ENCODE results near the gene CNTFR. TPM values are rescaled to one million over a fixed set of nuclear protein-coding genes. Genes with fewer than 3 reads are reported as not detected.

The CNTFR gene
- total RNA-seq, 2 experiments from 2014 or later, result not detected

- Mint-ChIP-seq H3K9me3 (no peaks in the 10 kb centered on the region), H3K4me3 (no peak overlapping the region), H3K4me1 (ENCODE audit: low read depth) (peaks cover 28% of the 10 kb centered on the region), H3K36me3 (ENCODE audit: low read depth) (peaks cover 7% of the 10 kb centered on the region), H3K27me3 (ENCODE audit: low read depth) (peaks cover 45% of the 10 kb centered on the region), H3K27ac (no peak overlapping the region)
- no peak for DNase-seq
- CTCF ChIA-PET, result interaction anchor here (1.3 to 6.9 kb wide), 4 partner anchors 7 to 40 kb away, joined by 3 to 62 read pairs (median 4); partner anchors contain the start of genes DCTN3 and SIGMAR1
- intact Hi-C loops (cut with micrococcal nuclease), result loop anchor here (10.0 kb wide), 2 partner anchors 506 to 586 kb away; partner anchors contain the start of genes DCAF12 and UBAP2
Measured at GRCh38 chr9:34630402-34631154, 41.1 kb upstream of the CNTFR start.

- intact Hi-C loops (cut with micrococcal nuclease), result no loop called here
- Mint-ChIP-seq H3K9me3 (no peaks in the 10 kb centered on the region), H3K36me3 (ENCODE audit: low read depth) (no peaks in the 10 kb centered on the region), H3K27ac (no peak overlapping the region), H3K27me3 (ENCODE audit: low read depth) (peaks cover 49% of the 10 kb centered on the region), H3K4me3 (peak overlapping the region; percentile 63), H3K4me1 (ENCODE audit: low read depth) (peaks cover 17% of the 10 kb centered on the region)
- DNase-seq, result no peak
- CTCF ChIA-PET, result interaction anchor here (0.6 to 1.8 kb wide), 4 partner anchors 8 to 1523 kb away, joined by 3 to 6 read pairs (median 4); partner anchors contain the start of genes DCTN3 and SIGMAR1
Measured at GRCh38 chr9:34629491-34629808, 39.9 kb upstream of the CNTFR start.

DNA sequence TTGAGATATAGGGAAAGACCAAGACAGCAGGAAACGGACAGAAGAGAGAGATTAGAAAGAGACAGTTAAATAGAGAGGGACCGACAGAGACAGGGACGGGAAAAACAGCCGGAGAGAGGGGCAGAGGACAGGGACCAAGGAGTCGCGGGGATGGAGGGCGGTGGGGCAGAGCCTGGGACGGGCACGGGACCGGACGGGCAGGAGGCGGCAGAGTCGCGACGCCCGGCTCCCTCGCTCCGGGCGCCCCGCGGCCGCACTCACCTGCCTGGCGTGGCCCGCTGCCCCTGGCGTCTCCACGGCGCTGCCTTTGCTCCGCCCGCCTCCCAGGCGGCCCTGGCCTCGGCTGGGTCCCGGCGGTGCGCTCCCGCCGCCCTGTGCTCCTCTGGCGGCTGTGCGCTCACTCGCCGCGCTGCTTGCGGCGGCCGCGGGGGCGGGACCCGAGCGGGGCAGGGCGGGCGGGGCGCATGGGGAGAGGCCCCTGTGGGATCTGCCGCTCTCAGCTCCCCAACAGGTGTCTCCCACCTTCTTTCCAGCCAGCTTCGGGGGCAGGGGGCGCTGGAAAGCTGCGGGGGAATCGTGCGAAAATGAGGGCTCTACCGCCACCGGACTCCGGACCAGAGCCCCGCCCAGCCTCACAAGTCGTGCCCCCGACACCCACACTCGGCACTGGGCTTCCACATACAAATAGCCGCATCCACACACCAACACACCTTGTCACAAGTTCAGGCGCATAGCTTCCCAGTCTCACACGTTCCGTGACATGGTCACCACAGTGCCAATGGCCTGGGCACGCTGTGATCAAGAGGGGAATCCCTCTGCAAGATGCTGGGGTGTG, 39.3 kb upstream of the CNTFR start, which contains the start of gene ARID3C:
Gene ARID3C (minus strand): TSS at position 411 of the 835 bp plus-strand sequence. CDS start 1,052 bp downstream, outside the sequence.
- peak; percentile 34 for DNase-seq
- no peaks in the 10 kb centered on the region for H3K9me3 Mint-ChIP-seq

GRCh38 chr9:34627716-34628655, 38.5 kb upstream of the CNTFR start:
- Mint-ChIP-seq H3K4me3 (peak overlapping the region; percentile 66), H3K9me3 (no peaks in the 10 kb centered on the region), H3K4me1 (ENCODE audit: low read depth) (peaks cover 18% of the 10 kb centered on the region), H3K27ac (no peak overlapping the region), H3K36me3 (ENCODE audit: low read depth) (no peaks in the 10 kb centered on the region), H3K27me3 (ENCODE audit: low read depth) (peaks cover 59% of the 10 kb centered on the region)
- CTCF ChIA-PET, result interaction anchor here (0.9 to 1.8 kb wide), 2 partner anchors 11 to 14 kb away, joined by 3 to 6 read pairs; no protein-coding TSS in a partner anchor
- intact Hi-C loops (cut with micrococcal nuclease), result no loop called here
- DNase-seq, result no peak

More for the DNA sequence above, 39.3 kb upstream of the CNTFR start, which contains the start of gene ARID3C:
- Mint-ChIP-seq H3K27ac (no peak within 1 kb of the TSS), H3K36me3 (ENCODE audit: low read depth) (no peaks in the 10 kb centered on the region), H3K4me1 (ENCODE audit: low read depth) (peaks cover 13% of the 10 kb centered on the region), H3K27me3 (ENCODE audit: low read depth) (peaks cover 53% of the 10 kb centered on the region), H3K4me3 (peak within 1 kb of the TSS; percentile 66)
- CTCF ChIA-PET, result interaction anchor here (0.9 to 1.8 kb wide), 4 partner anchors 9 to 15 kb away, joined by 3 to 6 read pairs (median 4); partner anchors contain the start of genes DCTN3 and SIGMAR1
- intact Hi-C loops (cut with micrococcal nuclease), result no loop called here

DNA sequence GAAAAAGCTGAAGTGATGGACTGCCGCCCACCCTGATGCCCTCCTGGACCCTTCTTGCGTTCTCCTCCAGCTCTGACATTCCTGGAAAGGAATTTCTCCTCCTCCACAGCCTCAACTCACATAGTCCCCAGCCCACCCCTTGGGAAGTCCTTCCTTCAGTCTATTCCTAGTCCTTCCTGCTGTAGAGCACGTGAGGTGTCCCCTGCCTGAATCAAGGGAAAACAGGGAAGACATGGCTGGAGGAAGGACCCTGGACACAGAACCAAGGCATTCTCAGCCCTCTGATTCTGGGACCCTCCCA, 35.6 kb upstream of the CNTFR start:
- DNase-seq, result no peak
- H3K4me1 Mint-ChIP-seq (ENCODE audit: low read depth), result peaks cover 22% of the 10 kb centered on the region
- CTCF ChIA-PET, result interaction anchor here (1.0 to 2.7 kb wide), 4 partner anchors 9 to 23 kb away, joined by 3 to 19 read pairs (median 5); partner anchors contain the start of genes RPP25L and SIGMAR1
- H3K36me3 Mint-ChIP-seq (ENCODE audit: low read depth), result no peaks in the 10 kb centered on the region
- intact Hi-C loops (cut with micrococcal nuclease), result no loop called here
- no peak overlapping the region for H3K4me3 Mint-ChIP-seq
- peaks cover 61% of the 10 kb centered on the region for H3K27me3 Mint-ChIP-seq (ENCODE audit: low read depth)
- no peaks in the 10 kb centered on the region for H3K9me3 Mint-ChIP-seq
- no peak overlapping the region for H3K27ac Mint-ChIP-seq

DNA sequence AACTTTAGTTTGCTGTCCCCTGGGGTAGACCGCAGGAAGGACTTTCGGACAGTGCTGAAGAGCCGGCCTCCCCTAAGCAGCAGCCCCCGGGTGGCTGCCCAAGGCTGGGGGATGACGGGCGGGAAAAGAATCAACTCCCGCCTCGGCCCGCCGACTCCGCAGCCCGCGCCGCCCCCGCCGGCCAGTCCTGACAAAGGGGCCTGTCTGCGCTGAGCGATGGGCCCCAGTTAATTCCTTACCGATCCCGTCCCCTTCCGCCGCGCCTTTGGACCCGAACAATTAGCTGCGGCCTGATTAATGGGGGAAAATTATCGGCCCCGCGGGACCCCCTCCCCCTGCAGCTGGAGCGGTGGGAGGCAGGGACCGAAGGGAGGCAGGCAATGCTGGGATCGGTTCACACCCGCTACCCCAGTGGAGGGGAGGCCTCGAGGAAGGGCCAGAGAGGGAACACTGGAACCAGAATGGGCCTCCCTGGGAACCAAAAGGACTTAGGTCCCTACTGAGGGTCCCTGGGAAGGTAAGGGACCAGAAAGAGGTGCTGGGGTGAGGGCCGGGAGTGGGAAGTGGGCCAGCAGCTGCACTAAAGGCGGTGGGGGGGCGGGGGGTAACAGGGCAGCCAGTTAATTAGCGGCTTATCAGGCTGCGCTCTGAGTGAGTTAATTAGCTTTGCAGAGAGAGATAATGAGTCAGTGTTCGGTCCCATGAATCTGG, 35.1 kb upstream of the CNTFR start:
- no peak overlapping the region for H3K27ac Mint-ChIP-seq

GRCh38 chr9:34623374-34624235, 34.1 kb upstream of the CNTFR start:
- Mint-ChIP-seq H3K4me3 (peak overlapping the region; percentile 17), H3K4me1 (ENCODE audit: low read depth) (peaks cover 27% of the 10 kb centered on the region), H3K27ac (no peak overlapping the region), H3K9me3 (no peaks in the 10 kb centered on the region), H3K36me3 (ENCODE audit: low read depth) (no peaks in the 10 kb centered on the region), H3K27me3 (ENCODE audit: low read depth) (peaks cover 49% of the 10 kb centered on the region)
- intact Hi-C loops (cut with micrococcal nuclease), result no loop called here
- peak; percentile 34 for DNase-seq
- CTCF ChIA-PET, result interaction anchor here (1.0 to 4.5 kb wide), 4 partner anchors 10 to 20 kb away, joined by 3 to 62 read pairs (median 12); no protein-coding TSS in a partner anchor

More for the DNA sequence above, 35.1 kb upstream of the CNTFR start:
- intact Hi-C loops (cut with micrococcal nuclease), result no loop called here
- no peak for DNase-seq
- Mint-ChIP-seq H3K27me3 (ENCODE audit: low read depth) (peaks cover 56% of the 10 kb centered on the region), H3K4me3 (no peak overlapping the region), H3K9me3 (no peaks in the 10 kb centered on the region), H3K36me3 (ENCODE audit: low read depth) (no peaks in the 10 kb centered on the region), H3K4me1 (ENCODE audit: low read depth) (peaks cover 25% of the 10 kb centered on the region)
- CTCF ChIA-PET, result interaction anchor here (1.0 to 2.7 kb wide), 4 partner anchors 9 to 23 kb away, joined by 3 to 19 read pairs (median 5); partner anchors contain the start of genes RPP25L and SIGMAR1

- Mint-ChIP-seq H3K4me3 (peak within 1 kb of the TSS; percentile 89), H3K27ac (peak within 1 kb of the TSS; percentile 39), H3K27me3 (ENCODE audit: low read depth) (peaks cover 20% of the 10 kb centered on the region), H3K36me3 (ENCODE audit: low read depth) (peaks cover 8% of the 10 kb centered on the region), H3K9me3 (no peaks in the 10 kb centered on the region), H3K4me1 (ENCODE audit: low read depth) (peaks cover 21% of the 10 kb centered on the region)
- DNase-seq, result peak; percentile 96
- CTCF ChIA-PET, result interaction anchor here (0.5 to 4.5 kb wide), 12 partner anchors 8 to 539 kb away, joined by 3 to 62 read pairs (median 4); partner anchors contain the start of genes ARID3C and RPP25L
- intact Hi-C loops (cut with micrococcal nuclease), result loop anchor here (1.0 kb wide), 2 partner anchors 8 to 14 kb away; partner anchors contain the start of gene RPP25L
Measured at GRCh38 chr9:34620061-34620994, 30.8 kb upstream of the CNTFR start, which contains the start of gene DCTN3. TSS of gene DCTN3 (minus strand) at chr9:34620495. CDS start at chr9:34620464, 31 bp downstream.

- CTCF ChIA-PET, result interaction anchor here (1.1 to 8.4 kb wide), 3 partner anchors 21 to 87 kb away, joined by 3 to 123 read pairs (median 5); partner anchors contain the start of gene SIGMAR1
- no peak overlapping the region for H3K4me3 Mint-ChIP-seq
- H3K27ac Mint-ChIP-seq, result no peak overlapping the region
- H3K36me3 Mint-ChIP-seq (ENCODE audit: low read depth), result peaks cover 8% of the 10 kb centered on the region
- no peaks in the 10 kb centered on the region for H3K9me3 Mint-ChIP-seq
- intact Hi-C loops (cut with micrococcal nuclease), result no loop called here
- H3K27me3 Mint-ChIP-seq (ENCODE audit: low read depth), result no peaks in the 10 kb centered on the region
- peaks cover 30% of the 10 kb centered on the region for H3K4me1 Mint-ChIP-seq (ENCODE audit: low read depth)
- no peak for DNase-seq
Measured at GRCh38 chr9:34615132-34615531, 25.6 kb upstream of the CNTFR start.
